Muscle of back (tissue), 11 donors: ENCODE results near the gene WRNIP1. TPM values are rescaled to one million over a fixed set of nuclear protein-coding genes. Genes with fewer than 3 reads are reported as not detected.

Source experiments
- DNase-seq, 3 donors: peaks; one replicate each; pipeline versions ENCODE4 v3.0.0 to v3.0.0-alpha.2; 2013
- polyA plus RNA-seq, 10 donors: library from polyadenylated mRNA; unstranded; fragments of 120-200 nt; gene quantifications; one replicate each; pipeline ENCODE4 v1.2.1, GENCODE V29; 2013; ENCODE audit not compliant: insufficient read length in 10 of 10

WRNIP1 gene
- polyA plus RNA-seq, 10 donors, result 42.3 to 53.5 (median 48.9) TPM

DNA sequence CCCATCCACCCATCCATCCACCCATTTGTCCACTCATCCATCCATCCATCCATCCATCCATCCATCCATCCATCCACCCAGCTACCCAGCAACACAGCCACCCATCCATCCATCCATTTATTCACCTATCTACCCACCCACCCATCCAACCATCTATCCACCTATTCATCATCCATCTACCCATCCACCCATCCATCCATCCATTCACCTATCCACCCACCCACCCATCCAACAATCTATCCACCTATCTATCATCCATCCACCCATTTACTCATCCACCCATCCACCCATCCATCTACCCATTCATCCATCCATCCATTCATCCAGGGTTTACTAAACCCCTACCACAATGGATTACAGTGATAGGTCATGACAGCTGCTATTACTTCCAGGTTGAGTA lies 69.1 kb downstream of the WRNIP1 start:
- no peak for DNase-seq

Other genes with a start within 250 kb of the WRNIP1 start
- 10 to 100 TPM in 2 of 10 donors, 1 to 10 TPM in 8; 5.0 to 11.7 (median 6.9) TPM for gene MYLK4, start 14.5 kb upstream of the WRNIP1 start, polyA plus RNA-seq
- gene SERPINB1, start 76.5 kb downstream of the WRNIP1 start, polyA plus RNA-seq, result 10 to 100 TPM; 14.5 to 20.3 (median 16.0) TPM
- 1 to 10 TPM; 2.3 to 4.1 (median 3.1) TPM for gene SERPINB9, start 137.9 kb downstream of the WRNIP1 start, polyA plus RNA-seq
- gene SERPINB6, start 206.2 kb downstream of the WRNIP1 start, polyA plus RNA-seq, result 10 to 100 TPM; 71.4 to 98.7 (median 74.5) TPM
- gene NQO2, start 234.5 kb downstream of the WRNIP1 start, polyA plus RNA-seq, result 10 to 100 TPM; 14.2 to 24.2 (median 16.4) TPM